H1 (cell line): Measurements from ENCODE around the gene IGFBP3.

ENCODE experiments used
- BRCA1 ChIP-seq: IDR thresholded peaks from 2 replicates; pipeline ENCODE4 v1.6.1; 2012; ENCODE audit warnings: low read depth, low read length, improper control_type of control experiment
- CBX5 ChIP-seq: fragments of 300-800, 300-1000 bp; sonication (generic); IDR thresholded peaks from 2 replicates; pipeline ENCODE4 v1.7.1; 2016; ENCODE audit warnings: antibody characterized with exemption, low read length, low read depth
- CBX8 ChIP-seq: fragments of 300-800, 300-1000 bp; sonication (generic); IDR thresholded peaks from 2 replicates; pipeline ENCODE4 v1.7.1; 2016; ENCODE audit warnings: low read depth, low read length, borderline replicate concordance
- CHD2 ChIP-seq: IDR thresholded peaks from 2 replicates; pipeline ENCODE4 v1.6.1; 2012; ENCODE audit warnings: low read length, improper control_type of control experiment
- EZH2 ChIP-seq: fragments of 200-600 bp; sonication (generic); IDR thresholded peaks from 2 replicates; pipeline ENCODE4 v1.7.1; 2012; ENCODE audit warnings: low read depth, mild to moderate bottlenecking, moderate library complexity, low read length, inconsistent platforms; ENCODE audit not compliant: severe bottlenecking
- POLR2A ChIP-seq, 2 experiments: IDR thresholded peaks; 1 replicate in 1 of 2; 2 replicates in 1 of 2; pipeline ENCODE4 v1.6.1; 2011; ENCODE audit warnings: low read depth in 2 of 2, low read length in 2 of 2, mild to moderate bottlenecking in 2 of 2; ENCODE audit errors: control extremely low read depth in 1 of 2
- RAD21 ChIP-seq, 2 experiments: IDR thresholded peaks in 1 of 2; conservative IDR thresholded peaks in 1 of 2; 2 replicates each; pipeline ENCODE4 v1.6.1; 2011; ENCODE audit warnings: low read depth in 2 of 2, low read length in 2 of 2, improper control_type of control experiment in 1 of 2, inconsistent platforms in 1 of 2, mild to moderate bottlenecking in 1 of 2, moderate library complexity in 1 of 2
- SAP30 ChIP-seq: fragments of 300-600 bp; sonication (generic); IDR thresholded peaks from 2 replicates; pipeline ENCODE4 v1.7.1; 2012; ENCODE audit warnings: low read length, moderate library complexity, mild to moderate bottlenecking, inconsistent platforms; ENCODE audit not compliant: insufficient read depth, insufficient replicate concordance
- YY1 ChIP-seq: IDR thresholded peaks from 2 replicates; pipeline ENCODE4 v1.6.1; 2011; ENCODE audit warnings: low read depth, mild to moderate bottlenecking, low read length
- TF ChIP-seq, protein P1 (sequence below), 3 experiments: IDR thresholded peaks; 1 replicate in 2 of 3; 2 replicates in 1 of 3; pipeline versions ENCODE4 v1.5.1 to v1.6.1; 2011; ENCODE audit warnings: low read length in 3 of 3, mild to moderate bottlenecking in 3 of 3, inconsistent platforms in 2 of 3, low read depth in 1 of 3, moderate library complexity in 1 of 3; ENCODE audit not compliant: insufficient read depth in 1 of 3; ENCODE audit errors: control extremely low read depth in 1 of 3
- TF ChIP-seq, protein P2 (sequence below): IDR thresholded peaks from 2 replicates; pipeline ENCODE4 v1.6.1; 2012; ENCODE audit warnings: inconsistent platforms

GRCh38 chr7:45967591-45968157 lies 46.6 kb upstream of the IGFBP3 start:
- TF ChIP-seq SAP30 = no peak
- TF ChIP-seq CBX8 = no peak
- no peak for TF ChIP-seq EZH2
- no peak for TF ChIP-seq BRCA1
- TF ChIP-seq YY1 = no peak
- TF ChIP-seq, protein P1, sequence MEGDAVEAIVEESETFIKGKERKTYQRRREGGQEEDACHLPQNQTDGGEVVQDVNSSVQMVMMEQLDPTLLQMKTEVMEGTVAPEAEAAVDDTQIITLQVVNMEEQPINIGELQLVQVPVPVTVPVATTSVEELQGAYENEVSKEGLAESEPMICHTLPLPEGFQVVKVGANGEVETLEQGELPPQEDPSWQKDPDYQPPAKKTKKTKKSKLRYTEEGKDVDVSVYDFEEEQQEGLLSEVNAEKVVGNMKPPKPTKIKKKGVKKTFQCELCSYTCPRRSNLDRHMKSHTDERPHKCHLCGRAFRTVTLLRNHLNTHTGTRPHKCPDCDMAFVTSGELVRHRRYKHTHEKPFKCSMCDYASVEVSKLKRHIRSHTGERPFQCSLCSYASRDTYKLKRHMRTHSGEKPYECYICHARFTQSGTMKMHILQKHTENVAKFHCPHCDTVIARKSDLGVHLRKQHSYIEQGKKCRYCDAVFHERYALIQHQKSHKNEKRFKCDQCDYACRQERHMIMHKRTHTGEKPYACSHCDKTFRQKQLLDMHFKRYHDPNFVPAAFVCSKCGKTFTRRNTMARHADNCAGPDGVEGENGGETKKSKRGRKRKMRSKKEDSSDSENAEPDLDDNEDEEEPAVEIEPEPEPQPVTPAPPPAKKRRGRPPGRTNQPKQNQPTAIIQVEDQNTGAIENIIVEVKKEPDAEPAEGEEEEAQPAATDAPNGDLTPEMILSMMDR (IDR thresholded peaks at IDR 0.05; ENCODE audit: control extremely low read depth in 1 of 3, insufficient read depth in 1 of 3, low read depth in 1 of 3, low read length in 3 of 3) = no peak
- no peak for TF ChIP-seq CBX5
- TF ChIP-seq RAD21 (IDR thresholded peaks at IDR 0.05 in 1 of 2, conservative IDR thresholded peaks at IDR 0.05 in 1 of 2; ENCODE audit: low read depth in 2 of 2, low read length in 2 of 2) = no peak
- no peak for TF ChIP-seq POLR2A (IDR thresholded peaks at IDR 0.05; ENCODE audit: control extremely low read depth in 1 of 2, low read depth in 2 of 2, low read length in 2 of 2)
- TF ChIP-seq CHD2 = no peak
- TF ChIP-seq, protein P2, sequence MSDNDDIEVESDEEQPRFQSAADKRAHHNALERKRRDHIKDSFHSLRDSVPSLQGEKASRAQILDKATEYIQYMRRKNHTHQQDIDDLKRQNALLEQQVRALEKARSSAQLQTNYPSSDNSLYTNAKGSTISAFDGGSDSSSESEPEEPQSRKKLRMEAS = no peak
